H4 (cell line): ENCODE results near the gene SFR1. TPM values are rescaled to one million over a fixed set of nuclear protein-coding genes. Genes with fewer than 3 reads are reported as not detected.

Experiments used
- DNase-seq: peaks from one replicate; pipeline ENCODE4 v3.0.0-alpha.2; 2015; ENCODE audit warnings: low spot score
- total RNA-seq: library from RNA; depleted of rRNA; stranded (reverse); fragments of >200 nt; shearing (Covaris generic); gene quantifications from 2 replicates; pipeline ENCODE4 v1.2.3, GENCODE V29; 2014

SFR1 gene
- total RNA-seq, 1 experiment from 2014 or later, result 9.3 TPM

DNA sequence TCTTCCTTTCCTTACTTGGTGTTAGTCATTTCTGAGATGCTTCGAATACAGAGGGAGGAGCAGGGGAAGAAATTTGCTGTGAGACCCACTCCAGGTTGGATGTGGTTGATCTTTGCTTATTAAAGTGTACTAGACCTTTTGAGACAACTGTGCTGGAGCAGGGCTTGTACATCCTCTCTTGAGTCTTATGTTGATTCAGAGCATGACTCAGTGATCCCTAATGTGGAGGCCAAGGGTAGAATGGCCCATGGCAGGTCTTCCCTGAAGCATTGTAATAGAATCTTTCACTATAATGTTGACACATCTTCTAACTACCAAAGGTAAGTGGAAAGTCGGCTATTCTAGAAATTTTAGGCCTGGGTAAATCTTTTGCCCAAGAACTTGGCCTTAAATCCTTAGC, 17.0 kb upstream of the SFR1 start:
- no peak for DNase-seq

DNA sequence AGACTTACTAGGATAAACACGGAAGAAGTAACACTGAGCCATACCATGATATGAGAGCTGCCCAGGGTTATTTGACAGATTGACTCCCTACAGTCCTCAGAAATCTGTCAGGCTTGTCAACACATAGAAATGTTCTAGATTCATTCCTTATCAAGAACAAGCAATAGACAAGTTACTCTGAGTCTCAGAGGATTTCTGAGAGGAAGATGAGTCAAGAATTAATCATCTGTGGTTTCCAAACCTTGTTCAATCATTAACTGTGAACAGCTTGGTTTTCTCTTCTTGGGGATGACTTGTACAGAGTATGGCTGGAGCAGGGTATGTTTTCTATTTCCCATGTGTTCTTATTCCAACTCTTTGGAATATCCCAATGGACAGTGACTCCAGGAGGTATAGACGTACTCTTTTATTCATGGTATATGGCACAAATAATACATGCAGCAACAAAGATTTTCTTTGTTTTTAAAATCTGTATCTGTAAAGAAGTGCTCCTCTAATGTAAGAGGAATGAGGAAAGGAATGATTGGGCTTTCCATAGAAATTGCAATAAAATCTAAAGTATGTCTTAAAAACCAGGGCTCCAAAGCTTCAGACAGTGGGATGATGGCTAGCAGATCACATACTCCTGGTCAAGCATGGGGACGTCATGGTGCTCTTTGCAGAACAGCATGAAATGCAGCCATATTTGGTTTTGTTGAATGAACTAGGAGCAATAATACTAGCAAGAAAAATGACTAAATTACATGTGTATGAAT, 11.9 kb upstream of the SFR1 start:
- DNase-seq, result no peak

DNA sequence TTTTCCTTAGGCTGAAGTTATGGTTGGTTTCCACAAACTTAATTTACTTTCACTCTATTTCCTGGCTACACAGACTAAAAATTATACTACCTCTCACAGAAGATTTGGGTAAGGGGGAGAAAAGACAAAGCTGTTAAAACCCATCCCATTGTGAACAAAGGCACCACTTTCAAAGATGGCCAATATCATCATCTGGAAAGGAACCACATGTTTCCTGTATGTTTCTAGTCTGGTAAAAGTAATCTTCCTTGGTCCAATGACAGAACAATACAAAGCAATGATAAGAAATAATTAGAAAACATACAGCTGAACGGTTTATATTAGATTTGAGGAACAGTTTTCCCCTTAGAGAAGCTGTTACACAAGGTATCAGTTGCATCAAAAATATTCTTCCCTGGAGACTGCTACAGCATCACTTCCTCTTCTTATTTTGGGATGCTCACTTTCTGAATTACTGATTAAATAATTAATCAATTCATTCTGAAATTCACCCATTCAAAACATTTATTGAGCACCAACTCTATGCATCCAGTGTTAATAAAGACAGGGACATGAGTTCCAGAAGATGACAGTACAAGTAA, 8.5 kb upstream of the SFR1 start:
- DNase-seq, result no peak

DNA sequence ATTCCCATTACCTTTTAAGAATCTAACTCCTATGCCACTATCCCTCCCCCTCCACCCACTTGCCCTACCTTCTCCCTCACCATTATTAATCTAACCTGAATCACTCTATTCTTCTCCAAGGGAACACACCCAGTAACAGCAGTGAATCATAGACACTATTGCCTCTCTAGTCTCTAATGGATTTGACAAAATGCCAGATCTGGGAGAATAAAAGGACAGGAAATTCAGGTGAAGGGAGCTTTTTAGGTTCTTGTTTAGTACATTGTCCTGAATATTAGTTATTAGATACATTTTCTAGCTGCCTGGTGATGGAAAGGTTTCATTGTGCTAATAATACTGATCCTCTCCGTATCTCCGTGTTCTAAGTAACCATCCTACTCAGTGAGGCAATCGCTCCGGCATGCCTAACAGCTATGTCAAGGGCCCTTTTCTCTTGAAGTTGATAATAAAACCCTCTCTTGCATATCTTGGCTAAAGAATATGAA, 4.1 kb upstream of the SFR1 start:
- no peak for DNase-seq

DNA sequence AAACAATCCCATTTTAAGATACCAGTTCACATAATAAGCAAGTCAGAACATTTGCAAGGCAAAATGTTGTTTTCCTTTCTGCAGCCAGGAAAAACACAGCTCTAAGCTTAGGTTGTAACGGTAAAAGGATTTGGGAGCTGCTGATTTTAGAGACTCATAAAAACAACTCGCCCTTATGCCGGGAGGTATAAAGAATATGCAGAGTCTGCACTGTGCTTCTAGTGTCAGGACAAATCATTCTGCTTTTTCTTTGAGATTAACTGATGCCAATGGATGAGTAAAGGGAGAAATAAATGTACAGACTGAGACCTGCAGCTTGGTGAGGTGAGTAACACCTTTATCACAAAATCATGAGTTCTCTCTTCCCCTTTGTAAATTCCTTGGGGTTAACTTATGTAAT, 2.0 kb upstream of the SFR1 start:
- no peak for DNase-seq

DNA sequence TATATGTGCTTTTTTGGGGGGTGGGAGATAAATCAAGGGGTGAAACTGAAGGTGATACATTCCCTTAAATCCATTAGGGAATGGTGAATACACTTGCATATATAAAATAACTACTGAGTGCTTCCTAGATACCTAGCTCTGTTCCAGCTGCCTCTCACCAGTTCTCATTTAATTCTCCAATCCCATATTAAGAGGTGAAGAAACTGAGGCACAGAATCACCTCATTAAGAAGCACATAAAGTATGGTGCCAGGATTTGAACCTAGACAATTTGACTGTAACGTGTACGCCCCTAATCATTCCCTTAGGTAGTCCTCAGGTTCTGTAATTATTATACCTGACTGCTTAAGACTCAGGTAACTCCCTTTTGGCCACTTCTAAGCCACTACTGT, 1.5 kb upstream of the SFR1 start:
- no peak for DNase-seq

DNA sequence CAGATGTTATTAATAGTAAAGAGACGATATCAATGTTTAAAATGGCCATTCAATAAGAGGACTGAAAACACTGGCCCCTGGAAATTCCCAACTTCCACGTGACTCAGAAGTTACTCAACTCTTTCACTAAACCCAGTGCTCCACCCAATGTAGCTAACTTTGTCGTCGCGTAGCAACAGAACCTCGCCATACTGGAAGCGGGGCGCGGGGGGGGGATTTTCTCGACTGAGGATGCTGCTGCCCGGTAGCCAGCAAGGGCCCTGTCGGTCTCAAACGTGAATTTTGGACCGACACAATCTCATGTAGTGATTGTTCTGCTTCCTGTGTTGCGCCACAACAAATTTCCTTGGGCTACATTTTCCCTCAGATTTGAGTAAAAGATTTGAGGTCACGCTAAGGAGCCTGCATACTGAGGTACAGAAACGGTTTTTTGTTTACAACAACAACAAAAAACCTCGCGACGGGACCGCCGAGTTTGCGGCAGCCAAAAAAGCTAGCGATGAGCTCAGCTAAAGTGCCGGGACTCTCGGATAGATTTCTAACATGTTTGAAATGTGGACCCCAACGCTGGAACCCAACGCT, 977 bp upstream of the SFR1 start:
- DNase-seq, result peak; percentile 93

DNA sequence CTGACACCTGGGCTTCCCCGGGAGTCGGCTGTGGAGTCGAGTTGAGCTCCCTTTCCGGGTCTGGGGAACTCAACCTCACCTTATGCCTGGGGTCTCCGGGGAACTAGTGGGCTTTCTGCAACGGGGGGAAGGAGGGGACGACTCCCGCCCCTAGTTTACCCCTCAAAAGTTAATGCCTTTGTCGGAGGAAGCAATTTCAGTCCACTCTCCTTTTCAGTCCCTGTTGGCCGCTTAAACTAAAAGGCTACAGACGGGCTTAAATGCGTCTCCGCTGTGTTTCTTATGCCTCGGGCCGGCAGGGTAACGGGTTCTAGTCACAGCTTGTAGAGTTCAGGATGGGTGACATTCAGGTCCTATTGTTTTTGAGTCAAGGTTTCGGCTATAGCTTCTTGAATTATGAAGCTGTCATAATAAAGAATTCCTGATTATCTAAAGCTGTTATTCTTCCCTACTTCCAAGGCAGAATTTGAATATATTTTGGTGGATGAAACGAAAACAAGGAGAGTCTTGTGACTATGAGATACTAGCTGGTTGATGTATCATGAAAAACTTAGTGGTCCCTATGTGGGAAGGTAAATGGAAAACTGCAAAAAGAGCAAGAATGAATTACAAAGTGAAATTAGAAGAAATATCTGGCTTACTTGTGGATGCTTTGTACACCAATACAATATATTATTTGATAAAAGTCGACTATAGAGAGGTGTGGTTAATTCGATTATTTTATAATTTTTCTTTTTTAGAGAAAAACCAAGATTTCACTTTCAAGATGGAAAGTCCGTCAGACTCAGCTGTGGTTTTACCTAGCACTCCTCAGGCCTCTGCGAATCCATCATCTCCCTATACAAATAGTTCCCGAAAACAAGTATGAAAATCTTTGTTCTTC, 495 bp downstream of the SFR1 start:
- peak; percentile 10 for DNase-seq

DNA sequence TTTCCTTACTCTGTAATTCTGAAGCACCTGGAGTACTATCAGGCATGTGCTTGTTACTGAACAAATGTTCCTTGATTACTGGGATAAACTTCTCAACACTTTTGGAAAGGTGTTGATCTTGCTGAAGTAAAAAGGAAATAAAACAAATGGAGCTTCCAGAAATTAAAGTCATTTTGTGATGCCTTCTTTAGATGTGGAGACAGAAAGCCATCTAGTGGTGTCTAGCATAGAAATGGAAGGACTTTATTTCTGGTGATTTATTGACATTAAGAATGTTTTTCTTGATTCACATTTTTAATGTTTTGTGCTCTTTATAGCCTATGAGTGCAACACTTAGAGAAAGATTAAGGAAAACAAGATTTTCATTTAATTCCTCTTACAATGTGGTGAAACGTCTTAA, 1.4 kb downstream of the SFR1 start:
- peak; percentile 8 for DNase-seq

DNA sequence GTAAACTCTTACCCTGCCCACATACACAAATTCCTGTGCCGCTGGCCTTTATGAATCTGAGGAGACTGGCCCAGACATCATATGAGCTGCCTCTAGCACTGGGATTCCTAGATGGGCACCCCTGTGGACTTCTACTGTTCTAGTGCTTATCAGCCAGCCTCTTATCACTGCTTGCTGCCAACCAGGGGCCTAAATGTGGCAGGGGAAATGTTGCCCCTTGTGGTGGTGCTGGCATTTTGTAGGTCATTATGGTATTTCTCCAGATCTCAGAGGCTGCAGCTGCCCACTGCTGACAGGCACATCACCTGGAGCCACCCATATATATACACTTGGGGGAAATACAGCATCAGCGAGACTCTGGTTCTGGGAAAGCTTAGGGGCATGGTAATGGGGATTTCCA, 5.4 kb downstream of the SFR1 start:
- DNase-seq, result no peak

DNA sequence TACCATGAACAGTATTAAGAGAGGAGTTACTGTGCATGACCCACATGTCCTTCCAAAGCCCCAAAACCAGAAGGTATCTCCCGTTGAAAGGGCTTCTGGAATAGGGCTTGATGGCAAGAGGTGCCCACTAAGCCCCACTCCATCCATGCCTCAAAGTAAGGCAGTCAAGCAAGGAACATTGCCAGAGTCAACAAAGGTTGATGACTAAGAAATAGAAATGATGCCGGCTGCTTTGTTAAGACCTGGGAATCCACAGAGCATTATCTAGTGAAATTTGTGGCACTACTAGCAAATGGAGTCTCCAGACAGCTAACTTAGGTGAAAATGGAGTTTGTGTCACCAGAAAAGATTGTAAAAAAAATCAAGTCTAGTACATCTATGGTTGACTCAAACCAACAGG, 6.2 kb downstream of the SFR1 start:
- DNase-seq, result no peak

DNA sequence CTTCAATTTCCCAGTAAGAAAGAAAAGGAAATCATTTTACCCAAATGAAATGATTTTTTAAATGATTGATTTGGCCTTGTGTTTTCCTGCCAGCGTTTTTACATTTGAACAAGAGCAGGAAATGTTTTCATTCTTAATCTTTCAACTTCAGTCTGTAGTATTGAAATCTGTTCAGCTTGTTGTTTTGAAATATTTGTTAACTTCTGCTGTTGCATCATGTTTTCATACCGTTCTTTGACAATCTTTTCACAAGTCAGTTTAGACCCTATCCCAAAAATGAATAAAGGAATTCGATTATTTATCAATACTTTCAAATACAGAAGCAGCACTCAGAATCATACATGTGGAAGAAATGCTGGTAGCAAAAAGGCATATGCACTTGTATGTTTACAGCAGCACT, 8.1 kb downstream of the SFR1 start:
- no peak for DNase-seq

DNA sequence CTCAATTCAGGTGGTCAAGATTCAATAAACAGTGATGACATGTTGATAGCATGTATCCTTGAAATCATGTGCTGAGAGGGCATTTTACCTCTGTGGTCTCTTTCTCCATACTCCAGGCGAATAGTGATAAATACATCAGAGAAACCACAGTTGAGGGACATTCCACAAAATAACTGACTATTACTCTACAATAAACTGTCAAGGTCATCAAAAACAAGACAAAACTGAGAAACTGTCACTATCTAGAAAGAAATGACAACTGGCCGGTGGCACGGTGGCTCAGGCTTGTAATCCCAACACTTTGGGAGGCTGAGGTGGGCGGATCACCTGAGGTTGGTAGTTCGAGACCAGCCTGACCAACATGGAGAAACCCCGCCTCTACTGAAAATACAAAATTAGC, 16.2 kb downstream of the SFR1 start:
- DNase-seq, result no peak

DNA sequence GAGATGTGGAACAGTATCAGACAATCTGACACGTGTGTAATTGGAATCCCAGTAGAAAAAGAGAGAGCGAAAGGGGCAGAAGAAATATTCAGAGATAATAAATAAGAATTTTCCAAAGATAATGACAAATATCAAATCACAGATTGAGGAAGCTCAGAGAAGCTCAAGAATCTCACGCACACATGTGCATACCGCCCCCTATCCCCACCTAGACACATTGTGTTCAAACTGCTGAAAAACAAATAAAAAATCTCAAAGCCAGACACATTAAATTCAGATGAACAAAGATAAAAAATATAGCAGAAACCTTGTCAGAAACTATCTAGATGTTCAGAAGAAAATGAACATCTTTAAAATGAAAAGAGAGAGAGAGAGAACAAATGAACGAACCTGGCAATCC, 17.2 kb downstream of the SFR1 start:
- no peak for DNase-seq

DNA sequence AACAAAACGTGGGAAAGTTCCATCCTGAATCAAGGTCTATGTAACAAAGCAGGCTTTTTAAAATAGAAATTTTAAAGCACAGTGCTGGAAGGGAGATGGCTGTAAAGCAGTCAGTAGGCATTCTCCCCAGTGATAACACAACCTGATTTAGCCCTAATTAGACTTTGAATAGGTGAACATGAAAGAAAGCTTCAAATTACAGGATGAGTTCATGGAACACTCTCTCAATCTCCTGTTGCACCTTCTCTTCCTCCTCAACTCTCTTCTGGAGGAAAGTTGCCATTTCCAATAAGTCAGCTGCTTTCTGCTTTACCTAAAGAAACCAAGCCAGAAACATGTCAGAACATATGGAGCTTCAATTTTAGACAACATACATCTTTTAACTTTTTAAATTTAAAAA, 20.1 kb downstream of the SFR1 start:
- DNase-seq, result no peak

DNA sequence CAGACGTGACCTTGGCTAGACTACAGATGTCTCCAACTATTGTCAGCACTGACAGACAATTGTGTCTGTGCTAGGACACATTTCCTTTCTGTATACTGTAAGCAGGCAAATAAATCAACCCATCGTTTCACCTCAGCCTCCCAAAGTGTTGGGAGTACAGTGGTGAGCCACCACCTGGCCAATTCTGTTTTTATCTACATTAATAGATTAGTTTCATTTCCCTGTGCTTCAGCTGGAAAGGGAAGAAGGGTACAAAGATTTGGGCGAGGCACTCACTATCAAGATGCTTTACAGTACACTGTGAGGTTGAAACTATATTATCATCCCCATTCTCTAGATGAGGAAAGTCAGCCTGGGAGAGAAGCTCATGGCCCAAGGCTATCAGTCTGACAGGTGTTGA, 21.9 kb downstream of the SFR1 start:
- no peak for DNase-seq

DNA sequence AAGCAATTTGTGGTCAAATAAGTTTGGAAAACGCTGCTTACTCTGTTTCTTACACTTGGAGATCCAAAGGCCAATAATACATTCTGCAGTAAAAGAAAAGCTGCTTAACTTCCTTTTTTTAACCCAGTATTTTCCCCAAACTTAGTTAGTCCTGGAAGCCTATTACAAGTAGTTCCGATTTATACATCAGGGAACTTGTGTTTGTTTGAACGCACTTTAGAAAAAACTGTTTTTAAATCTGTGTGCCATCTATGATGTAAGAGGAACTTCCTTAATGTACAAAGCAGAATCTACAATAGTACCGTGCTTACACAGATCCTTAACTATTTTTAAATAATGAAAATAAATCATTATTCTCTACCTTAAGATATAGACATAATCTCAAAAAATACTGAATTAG, 23.0 kb downstream of the SFR1 start:
- DNase-seq, result no peak

DNA sequence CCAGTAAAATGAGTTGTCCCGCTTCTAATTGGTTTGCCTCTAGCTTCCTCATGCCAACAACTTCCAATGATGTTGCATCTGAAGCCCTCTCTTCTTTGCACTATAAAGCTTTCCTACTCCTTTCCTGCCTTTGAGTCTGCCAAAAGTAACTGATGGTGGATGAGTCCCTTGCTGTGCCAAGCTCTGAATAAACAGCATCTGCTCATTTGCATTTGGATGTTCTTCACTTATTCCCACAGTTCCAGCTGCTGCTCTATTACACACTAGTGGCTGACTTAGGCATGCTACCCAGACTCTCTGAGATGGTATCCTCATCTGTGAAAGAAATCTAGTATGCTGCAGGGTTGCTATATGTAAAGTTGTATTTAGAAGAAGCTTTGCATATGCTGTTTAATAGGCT, 24.9 kb downstream of the SFR1 start:
- no peak for DNase-seq

DNA sequence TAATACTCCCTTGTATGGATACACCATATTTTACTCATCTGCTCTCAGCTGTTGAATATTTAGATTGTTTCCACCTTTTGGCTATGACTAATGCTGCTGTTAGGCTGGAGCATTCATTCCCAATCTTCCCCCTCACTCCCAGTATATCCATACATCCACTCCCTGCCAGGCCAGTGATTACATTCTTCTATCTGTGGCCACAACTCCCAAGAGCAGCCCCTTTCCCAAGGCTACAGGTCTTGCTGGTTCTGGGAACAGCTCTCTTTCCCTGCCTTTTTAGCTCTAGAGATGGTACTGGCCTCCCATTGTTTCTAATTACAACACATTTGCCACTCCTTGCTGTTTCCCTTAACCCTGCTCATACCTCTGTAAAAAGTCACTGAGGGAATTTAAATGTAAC, 28.2 kb downstream of the SFR1 start:
- DNase-seq, result no peak

DNA sequence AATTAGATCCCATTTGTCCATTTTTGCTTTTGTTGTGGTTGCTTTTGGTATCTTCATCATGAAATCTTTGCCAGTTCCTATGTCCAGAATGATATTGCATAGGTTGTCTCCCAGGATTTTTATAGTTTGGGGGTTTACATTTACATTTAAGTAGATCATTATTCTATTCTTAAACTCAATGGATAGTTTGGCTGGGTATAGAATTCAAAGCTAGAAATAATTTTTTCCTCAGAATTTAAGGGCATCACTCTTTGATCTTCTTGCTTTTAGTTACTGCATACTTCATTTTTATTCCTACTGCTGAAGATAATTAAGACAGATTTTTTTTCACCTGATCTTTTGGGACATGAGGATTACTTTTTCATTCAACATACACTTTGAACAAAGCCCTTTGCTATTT, 29.8 kb downstream of the SFR1 start:
- no peak for DNase-seq

DNA sequence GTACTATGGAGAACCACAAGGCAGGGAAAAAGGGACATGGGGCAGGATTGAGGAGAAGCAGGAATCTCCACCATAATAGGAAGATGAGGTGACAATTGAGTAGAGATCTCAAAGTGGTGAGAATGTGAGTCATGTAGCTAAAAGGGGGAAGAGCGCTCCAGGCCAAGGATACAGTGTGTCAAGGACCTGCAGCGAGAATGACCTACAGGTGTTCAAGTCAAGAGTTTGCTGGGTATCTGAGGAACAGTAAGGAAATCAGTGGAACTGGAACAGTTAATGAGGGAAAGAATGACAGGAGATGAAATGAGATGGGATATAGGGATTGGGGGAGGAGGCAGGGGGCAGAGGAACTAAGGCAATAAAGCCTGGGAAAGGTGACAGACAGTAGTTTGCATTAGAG, 33.6 kb downstream of the SFR1 start:
- DNase-seq, result no peak

DNA sequence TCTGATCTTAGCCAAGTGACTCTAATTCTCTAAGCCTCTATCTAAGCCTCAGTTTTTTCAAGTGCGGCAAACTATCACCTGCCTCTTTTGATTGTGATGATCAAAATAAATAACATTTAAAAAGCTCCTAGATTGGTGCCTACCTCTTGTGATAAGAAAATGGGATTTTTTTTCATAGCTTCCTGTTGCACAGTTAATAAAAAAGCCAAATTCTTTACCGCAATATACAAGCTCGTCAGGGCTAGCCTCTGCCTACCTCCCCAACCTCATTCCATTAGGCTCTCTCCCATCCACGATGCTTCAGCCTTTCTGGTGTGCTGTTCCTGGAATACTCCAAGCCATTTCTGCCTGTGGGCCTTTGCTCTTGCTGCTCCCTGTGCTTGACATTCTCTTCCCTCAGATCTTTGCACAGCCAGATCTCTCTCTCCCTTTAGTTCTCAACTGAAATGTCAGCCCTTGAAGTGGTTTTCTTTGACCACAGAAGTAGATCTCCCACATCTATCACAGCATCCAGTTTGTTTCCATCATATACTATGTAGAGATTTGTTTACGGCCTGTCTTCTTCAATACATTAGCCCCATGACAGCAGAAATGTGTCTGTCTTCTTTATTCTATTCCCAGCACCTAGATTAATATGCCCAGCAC, 48.8 kb downstream of the SFR1 start:
- no peak for DNase-seq
